BLaER1 treated with 17β-estradiol and CSF1 and Interleukin-3, amounts not matched to agents 10 nM and 100 nM (cell line): Measurements from ENCODE around the gene C5AR1.

Experiments
- H3K27ac ChIP-seq, 11 experiments: shearing (Covaris generic); formaldehyde crosslinking; 2 replicates each; pipeline ENCODE4 v1.8.1; 2022
- H3K27me3 ChIP-seq, 11 experiments: shearing (Covaris generic); formaldehyde crosslinking; 2 replicates each; pipeline ENCODE4 v1.8.1; 2022
- H3K36me3 ChIP-seq, 11 experiments: shearing (Covaris generic); formaldehyde crosslinking; 2 replicates each; pipeline ENCODE4 v1.8.1; 2022
- H3K4me1 ChIP-seq, 10 experiments: shearing (Covaris generic); formaldehyde crosslinking; 2 replicates each; pipeline ENCODE4 v1.8.1; 2022
- H3K4me2 ChIP-seq, 11 experiments: shearing (Covaris generic); formaldehyde crosslinking; 2 replicates each; pipeline ENCODE4 v1.8.1; 2022
- H3K4me3 ChIP-seq, 10 experiments: shearing (Covaris generic); formaldehyde crosslinking; 2 replicates each; pipeline ENCODE4 v1.8.1; 2022
- H3K9ac ChIP-seq, 11 experiments: shearing (Covaris generic); formaldehyde crosslinking; 2 replicates each; pipeline ENCODE4 v1.8.1; 2022
- H3K9me3 ChIP-seq, 11 experiments: shearing (Covaris generic); formaldehyde crosslinking; replicated peaks in 1 of 11; 2 replicates each; pipeline ENCODE4 v1.8.1; 2022
- H4K20me1 ChIP-seq, 11 experiments: shearing (Covaris generic); formaldehyde crosslinking; 2 replicates each; pipeline ENCODE4 v1.8.1; 2022
- Cebpa-rat ChIP-seq, 11 experiments: shearing (Covaris generic); IDR thresholded peaks; 2 replicates each; pipeline ENCODE4 v1.8.1; 2022

The C5AR1 gene

DNA sequence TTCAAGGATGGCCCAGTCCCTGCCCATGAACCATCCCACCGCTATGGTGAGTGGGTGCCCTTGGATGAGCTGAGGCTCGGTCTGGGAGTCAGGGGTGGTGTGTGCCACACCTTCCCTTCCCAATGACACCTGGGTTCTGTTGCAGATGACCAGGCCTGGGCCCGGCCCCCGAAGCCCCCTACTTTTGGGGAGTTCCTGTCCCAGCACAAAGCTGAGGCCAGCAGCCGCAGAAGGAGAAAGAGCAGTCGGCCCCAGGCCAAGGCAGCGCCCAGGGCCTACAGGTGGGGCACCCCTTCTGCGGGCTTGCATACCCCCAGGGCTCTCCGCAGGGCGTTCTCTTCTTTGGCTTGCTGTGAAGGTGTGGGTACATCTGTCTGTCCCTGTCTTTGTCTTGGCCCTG, 39.3 kb upstream of the C5AR1 start:
- Histone ChIP-seq H3K9me3 (no peaks in the 10 kb centered on the region), H3K4me2 (no peak overlapping the region), H3K36me3 (peaks cover 47 to 66% (median 56%) of the 10 kb centered on the region in 11 experiments), H3K27me3 (peaks cover 3 to 6% (median 6%) of the 10 kb centered on the region in 11 experiments; a peak in 18 of 22 replicates), H3K27ac (no peak overlapping the region; a peak in 2 of 22 replicates), H3K4me1 (peaks cover 15 to 29% (median 22%) of the 10 kb centered on the region in 10 experiments), H3K4me3 (no peak overlapping the region), H4K20me1 (peaks cover 5 to 28% (median 9%) of the 10 kb centered on the region in 11 experiments; a peak in 17 of 22 replicates), H3K9ac (no peak overlapping the region; a peak in 1 of 22 replicates)
- TF ChIP-seq Cebpa-rat (IDR thresholded peaks at IDR 0.05), result no peak

DNA sequence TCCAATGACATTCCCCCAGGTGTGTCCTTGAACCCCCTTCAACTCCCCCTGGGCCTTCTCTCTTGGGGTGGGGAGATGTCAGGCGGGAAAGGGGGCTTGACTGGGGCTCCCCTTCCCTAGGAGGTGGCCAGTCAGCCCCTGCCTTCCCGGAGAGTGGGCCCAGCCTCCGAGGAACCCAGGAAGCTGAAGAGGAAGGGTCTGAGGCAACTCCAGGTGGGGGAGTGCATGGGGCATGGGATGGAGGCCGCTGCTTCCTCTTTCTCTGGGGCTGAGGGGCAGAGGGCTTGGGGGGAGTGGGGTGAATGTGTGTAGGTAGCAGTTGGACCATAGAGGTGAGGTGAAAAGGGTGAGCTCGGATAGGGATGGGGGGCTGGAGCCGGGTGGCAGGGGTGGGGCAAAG, 37.7 kb upstream of the C5AR1 start:
- peaks cover 34 to 50% (median 43%) of the 10 kb centered on the region in 11 experiments for H3K36me3 ChIP-seq
- H3K4me1 ChIP-seq, result peaks cover 25 to 44% (median 37%) of the 10 kb centered on the region in 10 experiments
- peak overlapping the region in 1 of 11 experiments; percentile 26; a peak in 1 of 22 replicates for H3K27ac ChIP-seq
- H3K27me3 ChIP-seq, result peaks cover 7 to 16% (median 14%) of the 10 kb centered on the region in 11 experiments; a peak in 18 of 22 replicates
- H3K4me2 ChIP-seq, result peak overlapping the region in 8 of 11 experiments; percentile 21 to 99 (median 92); a peak in 9 of 22 replicates
- H3K9ac ChIP-seq, result no peak overlapping the region; a peak in 1 of 22 replicates
- H4K20me1 ChIP-seq, result peaks cover 13 to 39% (median 18%) of the 10 kb centered on the region in 11 experiments; a peak in 19 of 22 replicates
- TF ChIP-seq Cebpa-rat (IDR thresholded peaks at IDR 0.05), result no peak
- no peaks in the 10 kb centered on the region for H3K9me3 ChIP-seq
- H3K4me3 ChIP-seq, result no peak overlapping the region

DNA sequence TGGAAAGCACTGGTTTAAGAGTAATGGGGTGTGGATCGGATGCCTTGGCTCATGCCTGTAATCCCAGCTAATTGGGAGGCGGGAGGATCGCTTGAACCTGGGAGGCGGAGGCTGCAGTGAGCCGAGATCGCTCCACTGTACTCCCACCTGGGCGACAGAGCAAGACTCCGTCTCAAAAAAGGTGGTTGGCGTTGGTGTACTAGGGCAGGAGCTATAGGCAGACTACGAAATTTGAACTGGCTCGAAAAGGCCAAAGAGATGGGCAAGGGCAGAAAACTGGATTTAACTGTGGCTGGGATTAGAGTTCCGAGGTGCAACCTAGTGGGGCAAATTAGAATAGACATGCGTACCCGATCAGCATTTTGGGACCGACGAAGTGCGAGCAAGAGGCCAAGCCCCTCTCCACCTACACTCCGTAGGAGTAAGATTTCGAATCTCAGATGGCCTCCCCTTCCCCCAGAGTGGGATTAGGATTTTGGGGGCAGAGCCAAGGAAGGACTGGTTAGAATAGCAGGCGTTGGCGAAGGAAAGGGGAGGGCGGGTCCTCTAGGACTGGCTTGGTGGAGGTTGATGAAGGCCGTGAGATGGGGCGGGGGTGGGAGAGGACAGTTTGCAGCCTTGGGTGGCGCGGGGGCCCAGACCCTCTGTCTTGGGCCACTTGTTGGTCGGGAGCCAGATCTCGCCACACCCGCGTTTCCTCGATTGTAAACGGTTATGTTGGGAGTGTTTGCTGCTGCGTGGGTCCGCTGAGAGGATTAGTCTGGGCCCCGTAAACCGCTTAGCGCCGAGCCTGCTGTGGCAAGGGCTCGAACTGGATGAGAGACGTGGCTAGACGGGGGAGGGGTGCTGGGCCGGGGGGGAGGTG, 37.0 kb upstream of the C5AR1 start:
- Histone ChIP-seq H3K4me1 (peaks cover 31 to 51% (median 44%) of the 10 kb centered on the region in 10 experiments), H3K36me3 (peaks cover 27 to 43% (median 37%) of the 10 kb centered on the region in 11 experiments), H3K27me3 (peaks cover 7 to 16% (median 14%) of the 10 kb centered on the region in 11 experiments; a peak in 18 of 22 replicates), H4K20me1 (peaks cover 13 to 39% (median 18%) of the 10 kb centered on the region in 11 experiments; a peak in 20 of 22 replicates), H3K9me3 (no peaks in the 10 kb centered on the region), H3K4me2 (peak overlapping the region; percentile 92 to 99 (median 98)), H3K27ac (peak overlapping the region; percentile 80 to 97 (median 91); a peak in 21 of 22 replicates), H3K9ac (peak overlapping the region; percentile 83 to 93 (median 88)), H3K4me3 (peak overlapping the region; percentile 65 to 83 (median 70))
- TF ChIP-seq Cebpa-rat (IDR thresholded peaks at IDR 0.05), result no peak

DNA sequence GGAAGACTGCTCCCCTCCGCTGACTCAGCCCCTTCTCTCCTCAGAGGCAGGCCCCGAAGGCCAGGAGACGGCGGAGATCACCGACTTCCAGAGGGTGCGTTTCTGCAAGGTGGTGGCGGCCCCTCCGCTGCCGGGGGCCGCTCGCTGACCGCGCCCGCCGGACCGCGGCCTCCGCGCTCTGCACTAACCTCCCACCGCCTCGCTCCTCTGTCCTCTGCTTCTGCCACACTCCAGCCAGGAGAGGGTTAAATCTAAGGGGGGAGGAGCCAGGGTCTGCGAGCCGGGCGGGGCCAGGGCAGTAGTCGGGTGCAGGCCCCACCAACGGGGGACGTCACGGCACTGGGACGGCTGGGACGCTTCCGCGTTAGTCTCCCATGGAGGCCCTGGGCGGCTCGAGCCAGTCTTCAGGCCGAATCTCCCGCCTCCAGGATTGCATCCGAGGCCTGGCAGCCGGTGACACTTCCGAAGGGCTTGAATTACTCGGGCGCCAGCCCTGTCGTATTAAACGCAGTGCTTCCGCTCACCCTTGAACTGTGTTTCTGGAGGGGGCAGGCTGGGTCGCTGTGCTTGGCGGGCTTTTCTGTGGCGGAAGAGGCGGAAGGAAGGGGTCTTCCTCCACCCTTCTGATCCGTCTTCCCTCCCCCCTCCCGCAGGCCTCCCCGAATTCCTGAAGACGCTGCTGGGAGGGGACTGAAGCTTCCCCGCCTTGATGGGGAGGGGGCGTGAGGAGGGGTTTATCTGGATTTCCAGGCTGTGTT, 36.2 kb upstream of the C5AR1 start:
- Histone ChIP-seq H4K20me1 (peaks cover 13 to 35% (median 18%) of the 10 kb centered on the region in 11 experiments; a peak in 20 of 22 replicates), H3K27ac (peak overlapping the region; percentile 80 to 97 (median 91)), H3K36me3 (peaks cover 22 to 35% (median 30%) of the 10 kb centered on the region in 11 experiments), H3K4me1 (peaks cover 36 to 59% (median 51%) of the 10 kb centered on the region in 10 experiments), H3K27me3 (peaks cover 7 to 16% (median 14%) of the 10 kb centered on the region in 11 experiments; a peak in 18 of 22 replicates), H3K4me3 (peak overlapping the region; percentile 65 to 83 (median 70)), H3K9me3 (no peaks in the 10 kb centered on the region), H3K9ac (peak overlapping the region; percentile 83 to 93 (median 88)), H3K4me2 (peak overlapping the region; percentile 92 to 99 (median 98))
- TF ChIP-seq Cebpa-rat (IDR thresholded peaks at IDR 0.05), result no peak

DNA sequence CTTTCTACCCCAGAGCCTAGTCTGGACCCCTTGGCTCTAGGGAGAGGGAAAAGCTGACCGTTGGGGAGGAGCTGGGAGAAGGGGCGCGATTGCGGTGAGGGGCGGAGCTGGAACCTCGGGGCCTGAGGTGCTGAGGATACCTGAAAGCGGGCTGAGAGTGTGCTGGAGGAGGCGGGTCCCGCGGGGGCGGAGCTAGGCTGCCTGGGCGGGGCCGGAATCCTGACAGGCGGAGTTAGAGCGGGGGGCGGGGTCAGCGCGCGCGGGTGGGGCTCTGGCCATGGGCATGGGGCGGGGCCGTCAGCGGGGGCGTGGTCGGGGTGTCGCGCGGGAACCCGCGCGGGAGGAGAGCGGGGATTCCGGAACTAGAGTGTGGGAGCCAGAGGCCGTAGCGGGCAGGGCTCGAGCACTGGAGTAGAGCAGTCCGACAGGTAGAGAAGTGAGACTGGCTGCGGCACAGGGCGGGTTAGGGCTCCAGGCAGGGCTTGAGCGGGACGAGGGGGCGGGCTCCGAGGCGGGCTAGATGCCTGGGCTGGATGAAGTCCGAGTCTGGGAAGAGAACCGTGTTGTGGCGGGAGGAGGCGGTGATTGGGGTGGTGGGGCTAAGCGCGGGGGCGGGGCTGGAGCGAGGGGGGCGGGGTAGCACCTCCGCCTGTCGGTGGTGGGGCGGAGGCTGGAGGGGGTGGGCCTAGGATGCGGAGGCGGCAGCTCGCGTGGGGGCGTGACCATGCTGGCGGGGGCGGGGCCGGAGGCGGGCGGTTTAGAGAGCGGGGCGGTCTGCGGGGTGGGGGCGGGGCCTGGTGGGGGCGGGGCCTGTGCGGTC, 35.4 kb upstream of the C5AR1 start, which contains the start of gene INAFM1:
TSS of gene INAFM1 (plus strand) at position 815 of the 820 bp plus-strand sequence. CDS start 35 bp downstream, outside the sequence.
- Histone ChIP-seq H3K9ac (peak within 1 kb of the TSS; percentile 83 to 93 (median 88)), H3K4me3 (peak within 1 kb of the TSS; percentile 66 to 83 (median 71)), H3K27me3 (peaks cover 7 to 16% (median 14%) of the 10 kb centered on the region in 11 experiments; a peak in 18 of 22 replicates), H3K4me2 (peak within 1 kb of the TSS; percentile 92 to 100 (median 99)), H3K27ac (peak within 1 kb of the TSS; percentile 80 to 97 (median 91)), H4K20me1 (peaks cover 13 to 35% (median 18%) of the 10 kb centered on the region in 11 experiments; a peak in 20 of 22 replicates), H3K4me1 (peaks cover 36 to 64% (median 58%) of the 10 kb centered on the region in 10 experiments), H3K9me3 (no peaks in the 10 kb centered on the region), H3K36me3 (peaks cover 22 to 28% (median 26%) of the 10 kb centered on the region in 11 experiments)
- TF ChIP-seq Cebpa-rat (IDR thresholded peaks at IDR 0.05), result no peak

DNA sequence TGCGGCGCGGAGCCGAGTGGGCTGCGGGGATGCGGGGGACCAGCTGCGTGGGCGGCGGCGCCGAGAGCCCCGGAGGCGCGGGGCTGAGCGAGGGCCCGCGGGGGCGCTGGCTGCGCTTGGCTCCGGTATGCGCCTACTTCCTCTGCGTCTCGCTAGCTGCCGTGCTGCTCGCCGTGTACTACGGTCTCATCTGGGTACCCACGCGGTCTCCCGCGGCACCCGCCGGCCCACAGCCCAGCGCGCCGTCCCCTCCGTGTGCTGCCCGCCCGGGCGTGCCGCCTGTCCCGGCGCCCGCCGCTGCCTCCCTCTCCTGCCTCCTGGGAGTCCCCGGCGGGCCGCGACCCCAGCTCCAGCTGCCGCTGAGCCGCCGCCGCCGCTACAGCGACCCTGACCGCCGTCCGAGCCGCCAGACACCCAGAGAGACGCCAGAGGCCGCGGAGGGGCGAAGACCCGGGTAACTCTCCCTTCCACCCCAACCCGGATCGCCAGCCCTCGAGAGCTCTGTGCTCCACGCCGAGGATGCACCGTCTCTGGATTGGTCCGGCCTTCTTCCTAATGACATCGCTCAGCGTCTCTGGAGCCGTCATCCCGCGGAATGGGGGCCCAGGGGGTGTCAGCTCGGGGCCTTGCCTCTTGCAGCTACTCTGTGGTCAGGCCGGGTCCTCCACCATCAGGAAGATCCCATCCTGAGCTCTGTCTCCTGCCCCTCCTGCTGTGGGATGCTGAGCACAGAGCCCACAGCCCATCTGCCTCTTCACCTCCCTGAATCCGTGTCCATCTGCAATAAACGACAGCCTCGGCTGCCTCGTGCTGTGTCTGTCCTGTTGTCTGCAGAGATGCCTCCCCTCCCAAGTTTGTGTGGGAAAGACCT, 34.5 kb upstream of the C5AR1 start:
- H3K27ac ChIP-seq, result peak overlapping the region in 10 of 11 experiments; percentile 51 to 86 (median 78); a peak in 20 of 22 replicates
- H3K9ac ChIP-seq, result peak overlapping the region; percentile 72 to 87 (median 82)
- H3K4me1 ChIP-seq, result peaks cover 36 to 73% (median 65%) of the 10 kb centered on the region in 10 experiments

More for the DNA sequence above, 34.5 kb upstream of the C5AR1 start:
- peaks cover 14 to 20% (median 18%) of the 10 kb centered on the region in 11 experiments for H3K36me3 ChIP-seq
- no peaks in the 10 kb centered on the region for H3K9me3 ChIP-seq
- H4K20me1 ChIP-seq, result peaks cover 13 to 33% (median 17%) of the 10 kb centered on the region in 11 experiments; a peak in 20 of 22 replicates
- peak overlapping the region; percentile 87 to 100 (median 99) for H3K4me2 ChIP-seq
- peaks cover 7 to 16% (median 14%) of the 10 kb centered on the region in 11 experiments; a peak in 18 of 22 replicates for H3K27me3 ChIP-seq
- no peak for TF ChIP-seq Cebpa-rat (IDR thresholded peaks at IDR 0.05)
- H3K4me3 ChIP-seq, result peak overlapping the region; percentile 57 to 78 (median 68)
